GM21515 (cell line): ENCODE data around the gene MSN.
"Not testable (repeated sequence)": the region's sequence is repeated elsewhere in the genome, so short reads cannot be mapped to it uniquely, and the experiment has no call there.

ENCODE experiments used
- ATAC-seq: cut with Tn5 transposase; IDR thresholded peaks from one replicate; pipeline ENCODE4 v1.9.1; 2021; ENCODE audit not compliant: unreplicated experiment

Gene MSN

DNA sequence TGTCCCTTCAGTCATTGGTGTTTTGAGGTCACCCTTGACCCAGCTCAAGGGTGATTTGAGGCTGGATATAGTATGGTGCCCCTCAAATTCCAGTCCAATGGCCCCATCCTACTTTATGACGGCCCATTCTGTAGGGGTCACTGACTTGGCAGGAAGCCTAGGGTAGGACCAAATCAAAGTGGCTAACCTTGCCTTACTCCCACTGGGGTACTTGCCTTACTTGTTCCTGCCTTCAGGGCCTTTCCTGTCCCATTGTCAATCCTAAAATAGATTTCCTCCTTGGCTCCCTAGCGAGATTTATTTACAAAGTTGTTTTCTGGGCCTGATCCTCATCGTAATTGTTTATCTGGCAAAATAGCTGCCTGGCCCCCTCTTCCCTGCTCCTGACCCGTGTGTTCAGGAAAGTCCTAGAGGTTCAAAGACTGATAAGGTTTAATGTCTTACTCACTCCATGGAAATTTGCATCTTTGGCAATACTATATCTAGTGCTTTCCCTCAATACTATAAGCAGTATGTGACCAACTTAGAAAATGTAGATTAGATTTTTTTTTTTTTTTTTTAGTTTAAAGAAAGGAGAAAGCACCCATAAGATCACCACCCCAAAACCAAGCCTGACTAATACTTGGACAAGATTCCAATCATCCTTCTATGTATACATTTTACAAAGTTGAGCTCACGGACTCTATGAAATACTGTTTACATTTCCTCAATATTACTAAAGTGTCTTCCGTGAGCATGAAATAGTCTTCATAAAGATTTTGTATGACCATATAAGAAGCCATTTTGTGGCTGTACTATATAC lies 44.8 kb downstream of the MSN start:
- ATAC-seq, result no peak

DNA sequence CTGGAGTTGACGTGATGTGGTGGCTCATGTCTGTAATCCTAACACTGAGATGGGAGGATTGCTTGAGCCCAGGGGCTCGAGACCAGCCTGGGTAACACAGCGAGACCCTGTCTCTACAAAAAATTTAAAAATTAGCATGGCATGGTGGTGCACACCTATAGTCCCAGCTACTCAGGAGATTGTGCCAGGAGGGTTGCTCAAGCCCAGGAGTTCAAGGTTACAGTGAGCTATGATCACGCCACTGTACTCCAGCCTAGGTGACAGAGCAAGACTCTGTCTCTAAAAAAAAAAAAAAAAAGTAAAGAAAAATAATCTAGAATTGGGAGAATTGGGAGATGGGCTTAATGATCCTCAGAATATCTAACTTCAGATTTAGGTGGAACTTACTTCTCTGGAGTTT lies 51.1 kb downstream of the MSN start:
- no peak for ATAC-seq

DNA sequence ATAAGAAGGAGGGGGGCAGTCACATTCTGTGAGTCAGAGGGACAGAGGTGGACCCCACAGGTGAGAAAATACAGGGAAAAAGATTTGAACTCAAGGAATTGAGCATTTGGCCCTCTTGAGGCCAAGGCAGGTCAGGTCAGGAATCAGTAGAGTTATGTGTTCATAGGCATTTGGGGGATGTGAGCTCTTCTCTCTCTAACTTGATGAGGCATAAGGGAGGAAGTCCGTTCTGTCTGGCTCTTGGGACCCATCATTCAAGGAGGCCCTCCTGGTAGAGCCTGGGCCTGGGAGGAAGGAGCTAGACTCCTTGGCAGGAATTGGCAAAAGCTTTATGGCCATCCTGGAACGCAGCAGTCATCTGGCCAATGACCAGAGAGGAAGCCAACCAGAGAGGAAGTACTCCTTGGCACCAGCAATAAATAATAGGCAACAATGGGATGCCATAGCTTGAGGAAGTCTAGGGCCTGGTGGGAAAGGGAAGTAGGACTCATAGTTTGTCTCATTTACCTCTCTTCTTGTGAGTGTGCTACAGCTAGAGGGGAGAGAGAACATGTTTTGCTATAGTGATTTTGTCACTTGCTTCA lies 53.0 kb downstream of the MSN start:
- ATAC-seq, result no peak

DNA sequence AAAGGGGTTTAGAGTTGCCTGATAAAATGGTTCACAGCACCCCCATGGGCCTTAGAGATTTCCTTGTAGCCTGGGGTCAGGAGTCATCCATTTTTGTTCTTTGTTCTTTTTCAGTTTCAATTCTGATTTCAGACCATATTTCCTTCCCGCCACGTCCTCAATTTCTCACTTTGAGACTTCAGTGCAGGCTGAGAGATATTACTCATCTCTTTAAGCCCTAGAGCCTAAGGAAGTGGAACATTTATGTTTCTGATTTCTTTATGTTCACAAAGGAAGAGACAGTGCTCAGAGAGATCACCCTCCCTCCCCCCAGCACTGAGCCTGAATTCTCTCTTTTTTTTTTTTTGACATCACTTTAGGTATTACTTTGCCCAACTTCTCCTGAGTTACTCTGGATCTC lies 56.3 kb downstream of the MSN start:
- peak; percentile 67 for ATAC-seq

DNA sequence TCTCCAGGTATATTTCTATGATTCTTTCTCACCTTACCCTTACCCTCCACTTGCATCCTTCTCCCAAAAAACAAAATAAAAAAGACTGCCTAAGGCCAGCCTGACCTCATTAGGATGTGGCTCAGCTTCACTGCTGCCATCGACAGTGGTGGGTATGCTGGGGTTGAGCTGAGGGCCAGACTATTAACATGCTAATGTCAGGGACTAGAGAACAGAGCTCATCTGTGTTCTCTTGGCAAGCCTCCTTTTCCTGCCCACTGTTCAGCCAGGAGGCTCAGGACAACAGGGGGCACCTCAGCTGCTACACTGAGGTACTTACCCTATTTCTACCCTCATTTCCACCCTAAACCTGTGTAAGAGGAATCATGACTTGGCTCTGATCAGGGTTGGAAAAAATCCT lies 59.3 kb downstream of the MSN start:
- ATAC-seq, result no peak

DNA sequence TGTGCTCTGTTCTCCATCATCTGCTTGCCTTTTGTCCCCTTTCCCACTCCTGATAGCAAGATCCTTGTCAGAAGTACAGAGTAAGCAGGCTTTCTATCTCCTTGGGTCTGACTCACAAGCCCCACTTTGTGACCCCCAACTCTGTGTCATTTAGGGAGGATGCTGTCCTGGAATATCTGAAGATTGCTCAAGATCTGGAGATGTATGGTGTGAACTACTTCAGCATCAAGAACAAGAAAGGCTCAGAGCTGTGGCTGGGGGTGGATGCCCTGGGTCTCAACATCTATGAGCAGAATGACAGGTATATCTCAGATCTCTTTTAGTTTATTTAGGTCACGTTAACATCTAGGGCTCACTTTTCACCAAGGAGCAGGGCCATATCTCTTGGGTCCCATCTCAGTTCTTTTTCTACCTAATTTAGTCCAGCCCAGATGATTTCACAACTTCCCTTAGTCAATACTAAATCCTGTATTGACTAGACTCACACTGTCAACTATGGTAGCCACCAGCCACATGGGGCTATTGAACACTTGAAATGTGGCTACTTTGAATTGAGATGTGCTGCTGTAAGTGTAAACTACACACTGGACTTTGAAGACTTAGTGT lies 64.3 kb downstream of the MSN start:
- ATAC-seq, result no peak

DNA sequence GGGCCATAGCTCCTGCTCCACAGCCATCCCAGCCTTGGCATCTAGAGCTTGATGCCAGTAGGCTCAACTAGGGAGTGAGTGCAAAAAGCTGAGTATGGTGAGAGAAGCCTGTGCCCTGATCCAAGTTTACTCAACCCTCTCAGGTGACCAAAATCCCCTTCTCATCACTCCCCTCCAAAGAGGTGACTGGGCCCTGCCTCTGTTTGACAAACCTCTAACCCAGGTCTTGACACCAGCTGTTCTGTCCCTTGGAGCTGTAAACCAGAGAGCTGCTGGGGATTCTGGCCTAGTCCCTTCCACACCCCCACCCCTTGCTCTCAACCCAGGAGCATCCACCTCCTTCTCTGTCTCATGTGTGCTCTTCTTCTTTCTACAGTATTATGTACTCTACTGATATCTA lies 73.5 kb downstream of the MSN start:
- ATAC-seq, result no peak

DNA sequence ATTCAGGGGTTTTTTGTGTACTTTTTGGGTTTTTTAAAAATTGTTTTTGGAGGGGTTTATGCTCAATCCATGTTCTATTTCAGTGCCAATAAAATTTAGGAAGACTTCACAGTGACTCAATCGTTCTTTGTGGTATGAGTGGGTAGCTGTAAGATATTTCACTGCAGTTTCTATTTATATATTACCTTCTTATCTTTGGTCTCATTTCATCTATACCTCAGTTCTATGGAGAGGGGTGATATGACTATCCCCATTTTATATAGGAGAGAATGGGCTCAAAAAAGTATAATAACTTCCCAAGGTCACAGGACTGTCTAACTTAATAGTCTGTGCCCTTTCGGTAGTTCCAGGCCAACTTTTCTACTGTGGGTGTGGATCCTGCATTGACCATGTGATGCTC lies 74.4 kb downstream of the MSN start:
- ATAC-seq, result no peak

DNA sequence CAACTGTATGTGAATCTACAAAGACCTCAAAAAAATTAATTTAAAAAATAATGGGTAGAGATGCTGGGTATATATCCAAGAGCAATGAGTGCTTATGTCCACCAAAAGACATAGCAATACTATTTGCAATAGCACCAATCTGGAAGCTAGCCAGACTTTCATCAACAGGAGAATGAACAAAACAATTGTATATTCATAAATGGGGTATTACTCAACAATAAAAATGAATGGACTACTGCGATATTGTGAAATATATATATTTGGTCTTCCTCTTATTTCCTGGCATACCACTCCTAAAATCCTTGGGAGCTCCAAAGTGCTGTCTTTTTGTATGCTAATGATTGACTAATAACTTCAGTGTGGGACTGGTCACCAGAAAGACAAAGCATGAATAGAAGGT lies 77.5 kb downstream of the MSN start:
- no peak for ATAC-seq

DNA sequence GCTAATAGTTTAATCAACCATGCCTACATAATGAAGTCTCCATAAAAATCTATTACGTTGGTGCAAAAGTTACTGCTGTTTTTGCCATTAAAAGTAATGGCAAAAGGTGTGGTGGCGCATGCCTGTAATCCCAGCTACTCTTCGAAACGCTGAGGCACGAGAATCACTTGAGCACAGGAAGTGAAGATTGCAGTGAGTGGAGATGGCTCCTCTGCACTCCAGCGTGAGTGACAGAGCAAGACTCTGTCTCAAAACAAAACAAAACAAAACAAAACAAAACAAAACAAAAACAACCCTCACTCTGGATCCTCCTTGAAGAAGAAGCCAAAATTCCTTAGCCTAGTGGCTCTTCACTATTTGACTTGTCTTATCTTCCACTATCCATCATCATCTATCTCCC lies 78.0 kb downstream of the MSN start:
- peak; percentile 48 for ATAC-seq

DNA sequence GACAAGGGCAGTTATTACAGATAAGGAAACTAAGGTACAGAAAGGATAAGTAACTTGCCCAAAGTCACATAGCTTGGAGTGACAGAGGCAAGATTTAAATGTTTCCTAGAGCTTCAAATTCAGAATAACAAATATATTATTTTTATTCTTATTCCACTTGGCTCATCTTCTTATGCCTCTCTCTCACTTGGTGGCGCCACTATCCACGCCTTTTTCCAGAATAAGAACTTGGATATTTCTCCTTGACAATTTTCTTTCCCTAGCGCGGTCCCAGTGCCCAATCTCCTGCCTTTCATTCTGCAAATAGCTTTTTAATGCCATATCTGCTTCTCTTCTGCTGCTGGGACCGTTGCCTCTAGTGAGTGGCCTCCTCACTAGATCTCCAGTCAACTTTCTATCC lies 78.5 kb downstream of the MSN start:
- ATAC-seq, result no peak

DNA sequence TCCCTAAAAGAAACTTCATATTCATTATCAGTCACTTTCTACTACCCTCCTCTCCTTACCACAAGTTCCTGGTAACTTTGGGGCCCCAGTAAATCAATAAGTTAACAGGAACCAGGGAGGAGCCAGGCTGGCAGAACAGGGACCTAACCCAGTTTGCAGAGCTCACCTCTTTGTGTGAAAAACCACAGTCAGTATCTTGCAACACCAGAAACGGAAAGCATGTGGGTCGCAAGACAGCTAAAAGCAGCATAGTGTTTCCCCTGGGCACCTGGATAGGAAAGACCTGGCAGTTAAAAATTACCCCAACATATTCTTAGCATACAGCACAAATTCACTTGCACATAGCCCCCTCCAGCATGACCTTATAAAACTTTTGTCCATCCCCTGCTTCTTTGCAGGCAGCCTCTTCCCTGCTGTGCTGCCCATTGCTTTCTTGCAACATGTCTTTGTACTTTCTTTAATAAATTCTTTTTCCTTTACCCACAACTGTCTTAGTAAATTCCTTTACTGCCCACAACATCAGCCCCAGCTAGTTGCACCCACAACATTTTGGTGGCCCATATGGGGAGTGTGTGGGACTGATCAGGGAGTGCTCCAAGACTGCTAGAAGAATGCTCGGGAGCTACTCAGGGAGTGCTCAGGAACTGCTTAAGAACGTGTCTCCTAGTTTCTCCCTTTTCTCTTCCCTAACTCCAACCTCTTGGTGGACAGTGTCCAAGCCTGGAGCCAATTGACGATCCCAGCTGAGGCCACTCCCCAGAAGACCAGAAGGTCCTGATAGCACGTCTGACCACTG lies 83.4 kb downstream of the MSN start:
- peak; percentile 81 for ATAC-seq

DNA sequence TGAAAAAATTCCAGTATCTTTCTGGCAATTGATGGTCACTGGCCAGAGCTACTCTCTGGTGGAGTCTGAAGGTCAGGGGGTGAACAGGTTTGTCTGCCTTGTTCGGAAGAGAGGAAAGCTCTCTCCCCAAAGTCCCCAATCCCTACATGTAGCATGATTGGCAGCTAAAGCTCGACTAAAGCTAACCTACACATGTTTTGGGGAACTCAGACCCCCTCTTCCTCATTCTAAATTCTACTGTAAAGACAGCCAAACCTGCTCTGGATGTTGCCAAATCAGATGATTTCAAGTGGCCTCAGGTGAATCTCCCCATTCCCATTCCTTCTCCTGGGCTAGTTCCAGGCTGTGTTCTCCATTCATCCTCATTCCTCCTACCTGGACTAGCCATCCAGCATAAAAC lies 84.1 kb downstream of the MSN start:
- no peak for ATAC-seq

DNA sequence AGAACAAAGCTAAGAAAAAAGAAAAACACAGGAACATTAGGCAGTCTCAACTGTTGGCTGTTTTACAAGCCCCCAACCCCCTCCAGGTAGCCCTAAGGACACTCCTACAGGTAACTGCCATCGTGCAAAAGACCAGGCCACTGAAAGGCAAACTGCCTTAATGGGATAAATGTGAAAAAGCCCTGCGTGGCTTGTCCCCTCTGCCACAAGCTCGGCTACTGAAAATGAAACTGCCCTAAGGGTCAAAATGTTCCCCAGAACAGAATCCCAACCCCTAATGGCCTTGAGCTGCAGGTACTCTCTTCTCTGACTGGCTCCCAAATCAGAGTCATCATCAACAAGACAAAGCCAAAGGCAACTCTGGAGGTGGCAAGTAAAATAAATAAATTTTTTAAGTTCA lies 84.8 kb downstream of the MSN start:
- ATAC-seq, result no peak

DNA sequence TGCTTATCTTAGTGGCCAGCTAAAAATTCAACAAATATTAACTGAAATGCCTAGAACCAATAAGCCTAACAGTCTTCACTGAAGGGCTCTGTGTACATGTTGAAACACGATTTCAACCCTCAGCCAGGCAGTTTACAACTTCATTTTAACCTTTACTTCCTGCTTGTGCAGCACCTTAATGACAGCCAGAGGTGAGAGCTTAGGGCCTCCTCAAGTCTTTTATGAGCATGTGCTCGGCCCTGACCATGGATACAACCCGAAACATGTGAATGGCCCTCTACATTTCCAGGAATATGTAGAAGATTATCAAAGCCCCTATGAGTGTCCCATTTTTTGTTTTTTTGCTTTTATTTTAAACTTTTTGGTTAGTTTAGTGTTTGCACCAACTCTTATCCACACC lies 88.3 kb downstream of the MSN start:
- ATAC-seq, result no peak

DNA sequence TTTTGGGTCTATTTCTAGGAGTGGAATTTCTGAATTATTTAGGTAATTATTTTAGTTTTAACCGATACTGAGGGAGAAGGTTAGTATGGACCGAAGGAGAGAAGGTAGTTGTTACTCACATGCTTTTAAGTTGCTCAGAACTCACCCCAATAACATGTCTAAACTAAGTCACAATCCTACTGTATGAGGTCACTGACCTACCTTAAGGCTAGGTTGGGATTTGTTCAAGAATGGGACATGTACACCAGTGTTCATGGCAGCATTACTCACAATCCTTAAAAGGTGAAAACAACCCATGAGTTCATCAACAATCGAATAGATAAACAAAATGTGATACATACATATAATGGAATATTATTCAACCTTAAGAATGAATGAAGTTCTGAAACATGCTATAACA lies 90.5 kb downstream of the MSN start:
- no peak for ATAC-seq

DNA sequence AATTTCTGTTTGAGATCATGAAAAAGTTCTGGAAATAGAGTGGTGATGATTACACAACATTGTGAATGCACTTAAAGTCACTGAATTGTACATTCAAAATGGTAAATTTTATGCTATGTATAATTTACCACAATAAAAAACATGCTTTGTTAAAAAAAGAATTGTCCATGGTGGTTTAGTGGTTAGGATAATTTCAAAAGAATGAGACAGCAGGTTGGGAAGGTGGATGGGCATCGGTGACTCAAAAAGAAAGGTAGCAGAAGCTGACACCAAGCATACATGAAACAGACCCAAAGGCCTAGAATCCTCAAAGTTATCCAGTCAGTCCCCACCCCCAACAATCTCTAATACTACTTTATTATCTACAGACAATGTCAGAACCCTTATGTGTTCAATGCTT lies 91.1 kb downstream of the MSN start:
- ATAC-seq, result no peak

DNA sequence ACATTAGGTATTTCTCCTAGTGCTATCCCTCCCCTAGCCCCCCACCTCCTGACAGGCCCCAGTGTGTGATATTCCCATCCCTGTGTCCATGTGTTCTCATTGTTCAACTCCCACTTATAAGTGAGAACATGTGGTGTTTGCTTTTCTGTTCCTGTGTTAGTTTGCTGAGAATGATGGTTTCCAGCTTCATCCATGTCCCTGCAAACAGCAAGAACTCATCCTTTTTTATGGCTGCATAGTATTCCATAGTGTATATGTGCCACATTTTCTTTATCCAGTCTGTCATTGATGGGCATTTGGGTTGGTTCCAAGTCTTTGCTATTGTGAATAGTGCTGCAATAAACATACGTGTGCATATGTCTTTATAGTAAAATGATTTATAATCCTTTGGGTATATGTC lies 92.1 kb downstream of the MSN start:
- not testable (repeated sequence) for ATAC-seq

DNA sequence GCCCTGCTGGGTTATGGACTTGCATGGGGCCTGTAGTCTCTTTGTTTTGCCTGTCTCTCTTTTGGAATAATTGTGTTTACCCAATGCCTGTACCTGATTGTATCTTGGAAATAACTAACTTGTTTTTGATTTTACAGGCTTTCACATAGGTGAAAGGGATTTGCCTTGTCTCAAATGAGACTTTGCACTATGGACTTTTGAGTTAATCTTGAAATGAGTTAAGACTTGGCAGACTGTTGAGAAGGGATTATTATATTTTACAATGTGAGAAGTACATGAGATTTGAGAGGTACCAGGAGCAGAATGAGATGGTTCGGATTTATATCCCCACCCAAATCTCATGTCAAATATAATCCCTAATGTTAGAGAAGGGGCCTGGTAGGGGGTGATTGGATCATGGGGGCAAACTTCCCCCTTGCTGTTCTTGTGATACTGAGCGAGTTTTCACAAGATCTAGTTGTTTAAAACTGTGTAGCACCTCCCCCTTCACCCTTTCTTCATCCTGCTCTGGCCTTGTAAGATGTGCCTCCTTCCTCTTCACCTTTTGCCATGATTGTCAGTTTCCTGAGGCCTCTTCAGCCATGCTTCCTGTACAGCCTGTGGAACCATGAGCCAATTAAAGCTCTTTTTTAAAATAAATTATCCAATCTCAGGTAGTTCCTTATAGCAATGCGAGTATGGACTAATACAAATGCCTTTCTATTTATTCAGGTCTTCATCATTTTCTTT lies 102.3 kb downstream of the MSN start:
- no peak for ATAC-seq

DNA sequence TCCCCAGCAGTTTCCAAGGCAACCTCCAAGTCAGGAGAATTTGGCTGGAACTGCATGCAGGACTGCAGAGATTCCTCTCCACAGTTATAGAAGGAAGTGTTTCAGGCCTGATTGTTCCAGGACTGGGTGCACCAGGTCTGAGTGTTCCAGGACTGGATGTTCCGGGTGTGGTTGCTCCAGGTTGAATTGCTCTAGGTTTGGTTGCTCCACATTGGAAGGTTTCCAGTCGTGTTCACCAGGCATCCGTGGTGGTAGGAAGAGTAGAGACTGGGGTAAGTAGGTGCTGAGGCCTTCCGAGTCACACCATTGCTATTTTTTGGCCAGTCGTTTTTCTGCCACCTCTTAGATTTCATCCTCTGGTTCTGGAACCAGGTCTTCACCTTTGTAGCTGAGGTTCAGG lies 105.4 kb downstream of the MSN start:
- no peak for ATAC-seq

DNA sequence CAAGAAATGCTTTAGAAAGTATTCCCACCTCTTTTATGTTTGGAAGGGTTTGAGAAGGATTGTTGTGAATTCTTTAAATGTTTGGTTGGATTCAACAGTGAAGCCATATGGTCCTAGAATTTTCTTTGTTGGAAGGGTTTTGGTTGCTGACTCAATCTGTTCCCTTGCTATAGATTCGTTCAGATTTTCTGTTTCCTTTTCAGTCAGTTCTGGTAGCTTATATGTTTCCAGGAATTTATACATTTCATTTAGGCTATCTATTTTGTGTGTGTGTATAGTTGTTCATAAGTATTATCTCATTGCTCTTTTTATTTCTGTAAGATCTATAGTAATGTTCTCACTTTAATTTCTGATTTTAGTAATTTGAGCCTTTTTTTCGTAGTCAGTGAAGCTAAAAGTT lies 114.4 kb downstream of the MSN start:
- ATAC-seq, result no peak
